Epithelial cell of esophagus (primary cell): ENCODE data around the gene PFKFB2.

ENCODE experiments used
- DNase-seq: peaks from one replicate; pipeline ENCODE4 v3.0.0; 2010; ENCODE audit warnings: low read depth
- H3K4me3 ChIP-seq: 2 replicates; pipeline ENCODE4 v1.5.1; 2011; ENCODE audit warnings: mild to moderate bottlenecking, low read length, control low read depth
- TF ChIP-seq, protein P1 (sequence below): IDR thresholded peaks from 2 replicates; pipeline ENCODE4 v1.5.1; 2011; ENCODE audit warnings: low read depth, mild to moderate bottlenecking, low read length, control low read depth, inconsistent platforms; ENCODE audit not compliant: insufficient read depth; ENCODE audit errors: missing control alignments

Gene PFKFB2

GRCh38 chr1:207019161-207019560, 33.9 kb upstream of the PFKFB2 start:
- no peak overlapping the region for H3K4me3 ChIP-seq
- TF ChIP-seq, protein P1, sequence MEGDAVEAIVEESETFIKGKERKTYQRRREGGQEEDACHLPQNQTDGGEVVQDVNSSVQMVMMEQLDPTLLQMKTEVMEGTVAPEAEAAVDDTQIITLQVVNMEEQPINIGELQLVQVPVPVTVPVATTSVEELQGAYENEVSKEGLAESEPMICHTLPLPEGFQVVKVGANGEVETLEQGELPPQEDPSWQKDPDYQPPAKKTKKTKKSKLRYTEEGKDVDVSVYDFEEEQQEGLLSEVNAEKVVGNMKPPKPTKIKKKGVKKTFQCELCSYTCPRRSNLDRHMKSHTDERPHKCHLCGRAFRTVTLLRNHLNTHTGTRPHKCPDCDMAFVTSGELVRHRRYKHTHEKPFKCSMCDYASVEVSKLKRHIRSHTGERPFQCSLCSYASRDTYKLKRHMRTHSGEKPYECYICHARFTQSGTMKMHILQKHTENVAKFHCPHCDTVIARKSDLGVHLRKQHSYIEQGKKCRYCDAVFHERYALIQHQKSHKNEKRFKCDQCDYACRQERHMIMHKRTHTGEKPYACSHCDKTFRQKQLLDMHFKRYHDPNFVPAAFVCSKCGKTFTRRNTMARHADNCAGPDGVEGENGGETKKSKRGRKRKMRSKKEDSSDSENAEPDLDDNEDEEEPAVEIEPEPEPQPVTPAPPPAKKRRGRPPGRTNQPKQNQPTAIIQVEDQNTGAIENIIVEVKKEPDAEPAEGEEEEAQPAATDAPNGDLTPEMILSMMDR: no peak
- peak; percentile 31 for DNase-seq

DNA sequence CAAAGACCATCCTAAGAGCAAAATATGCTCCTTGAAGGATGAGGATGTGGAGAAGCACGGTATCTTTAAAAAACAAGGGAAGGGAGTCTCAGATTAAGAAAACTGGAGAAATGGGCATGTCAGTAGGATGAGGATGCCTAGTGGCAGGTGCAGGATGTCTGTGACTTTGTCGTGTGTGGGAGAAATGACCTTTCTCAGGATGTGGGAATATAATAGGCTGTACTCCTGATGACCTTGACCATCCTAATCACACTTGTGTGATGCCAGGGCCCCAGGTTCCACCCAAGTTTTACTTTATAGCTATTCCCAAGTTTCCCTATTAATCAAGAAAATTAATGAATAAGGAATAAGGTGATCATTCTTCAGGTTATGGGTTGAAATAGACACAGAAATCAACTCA, 33.4 kb upstream of the PFKFB2 start:
- H3K4me3 ChIP-seq: no peak overlapping the region
- DNase-seq: no peak
- TF ChIP-seq, protein P1: no peak

DNA sequence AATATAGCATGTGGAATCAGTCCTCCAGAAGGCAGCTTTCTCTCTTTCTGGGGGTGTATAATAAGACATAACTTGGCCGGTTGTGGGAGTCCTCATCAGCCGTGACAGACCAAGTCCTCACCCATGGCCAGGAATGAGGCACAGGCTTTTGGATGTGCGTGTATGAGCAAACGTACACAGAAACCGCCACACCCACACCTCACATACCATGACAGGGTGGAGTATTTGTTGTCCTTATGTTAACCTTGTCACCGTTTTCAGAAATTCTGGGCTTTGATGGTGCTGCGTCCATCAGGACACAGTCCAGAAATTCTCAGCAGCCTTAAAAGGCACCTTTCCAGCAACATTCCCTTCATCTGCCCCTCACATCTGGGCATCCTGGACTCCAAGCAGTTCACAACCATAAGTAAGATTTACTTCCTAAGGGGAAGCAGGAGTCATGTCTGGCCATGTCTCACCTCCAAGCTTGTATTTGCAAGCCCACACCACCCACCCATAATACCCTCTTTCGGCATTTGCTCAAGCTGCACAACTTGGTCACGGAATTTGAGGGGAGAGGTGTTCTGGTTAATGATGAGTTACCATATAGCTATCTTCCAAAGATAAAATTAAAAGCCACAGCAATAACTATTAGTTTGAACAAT, 32.9 kb upstream of the PFKFB2 start:
- TF ChIP-seq, protein P1: no peak
- H3K4me3 ChIP-seq: no peak overlapping the region
- peak; percentile 97 for DNase-seq

DNA sequence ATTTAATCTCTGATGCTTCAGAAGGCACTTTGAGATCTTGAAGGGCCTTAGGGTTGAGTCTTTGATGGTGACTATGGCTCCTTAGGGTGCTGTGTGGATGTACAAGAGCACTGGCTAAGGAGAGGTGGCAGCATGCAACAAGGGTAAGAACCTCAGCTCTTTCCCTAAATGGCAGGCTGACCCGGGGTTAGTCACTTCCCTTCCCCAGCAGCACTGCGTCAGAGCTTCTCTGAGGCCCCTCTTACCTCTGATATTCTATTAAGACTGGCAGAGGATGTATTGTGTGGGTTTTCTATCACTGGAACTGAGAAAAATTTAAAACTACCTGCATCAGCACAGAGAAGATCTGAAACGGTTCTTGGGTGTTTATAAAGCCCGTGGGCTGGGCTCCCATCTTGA, 32.4 kb upstream of the PFKFB2 start:
- DNase-seq: peak; percentile 83
- H3K4me3 ChIP-seq: no peak overlapping the region
- TF ChIP-seq, protein P1: no peak

DNA sequence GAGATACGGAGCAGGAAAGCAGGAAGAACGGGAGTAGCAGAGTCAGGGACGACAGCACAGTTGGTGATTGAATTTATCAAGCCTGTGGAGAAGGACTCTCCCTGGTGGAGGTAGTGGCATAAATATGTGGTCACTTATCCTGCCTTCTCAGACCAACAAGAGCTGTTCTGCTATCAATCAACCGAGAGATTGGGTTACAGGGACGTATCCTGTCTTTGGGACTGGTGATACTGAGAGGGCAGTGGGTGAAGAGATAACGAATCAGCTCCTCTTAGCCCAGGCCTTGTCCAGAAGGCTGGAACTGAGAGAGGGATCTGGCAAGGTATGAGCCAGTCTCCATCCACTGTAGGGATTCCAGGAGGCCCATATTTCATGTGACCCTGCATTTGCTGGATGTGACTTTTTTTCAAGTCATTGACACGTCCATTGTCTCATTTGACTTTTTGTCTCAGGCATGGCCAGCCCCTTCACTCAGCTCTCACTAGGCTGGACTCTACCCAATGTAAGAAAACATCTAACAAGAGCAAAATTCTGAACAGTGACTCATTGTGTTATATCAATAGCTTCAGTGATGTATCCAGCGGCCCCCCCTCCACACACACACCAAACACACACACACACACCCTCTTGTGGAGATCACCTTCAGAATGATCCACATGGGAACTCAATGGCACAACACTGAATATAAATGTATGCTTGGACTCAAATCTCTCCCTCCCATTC, 31.8 kb upstream of the PFKFB2 start:
- TF ChIP-seq, protein P1: peak; percentile 6
- DNase-seq: peak; percentile 80
- H3K4me3 ChIP-seq: no peak overlapping the region

- H3K4me3 ChIP-seq: no peak overlapping the region
- TF ChIP-seq, protein P1: no peak
- DNase-seq: peak; percentile 53
These were observed 31.0 kb upstream of the PFKFB2 start for GRCh38 chr1:207021876-207022596.
